ENCODE results near the gene RAC3.
A peak's percentile ranks its signal among the peaks of the same experiment; 100 is the strongest.

The RAC3 gene

GRCh38 chr17:82029990-82030469 is 1.4 kb upstream of the RAC3 start:
- no peak overlapping the region for H3K9ac ChIP-seq (ENCODE audit: low read length)
- H3K4me1 ChIP-seq (ENCODE audit: insufficient read depth, low read length, severe bottlenecking), result peaks cover 19% of the 10 kb centered on the region
- H3K9me3 ChIP-seq (ENCODE audit: low read length), result no peaks in the 10 kb centered on the region
- H3K36me3 ChIP-seq (ENCODE audit: insufficient read depth, low read length), result peaks cover 4% of the 10 kb centered on the region; the same call in 1 of the 2 replicates
- TF ChIP-seq EZH2 (IDR thresholded peaks at IDR 0.05; ENCODE audit: borderline replicate concordance, low read length) (no peak), CTCF (IDR thresholded peaks at IDR 0.05; ENCODE audit: low read length) (no peak)
- no peaks in the 10 kb centered on the region for H3K27me3 ChIP-seq (ENCODE audit: insufficient read depth, low read length)
- peak overlapping the region; percentile 72; the same call in 1 of the 2 replicates for H3K4me2 ChIP-seq (ENCODE audit: low read length)
- H3K4me3 ChIP-seq (ENCODE audit: low read depth, low read length, poor library complexity, severe bottlenecking), result no peak overlapping the region
- no peaks in the 10 kb centered on the region for H3F3A ChIP-seq (ENCODE audit: insufficient read depth, low read length)
- no peaks in the 10 kb centered on the region for H4K20me1 ChIP-seq (ENCODE audit: insufficient read depth, low read length)
- no peak overlapping the region for H2AFZ ChIP-seq (ENCODE audit: low read length)
- H3K79me2 ChIP-seq (ENCODE audit: insufficient read depth, low read length), result no peaks in the 10 kb centered on the region
- no peak overlapping the region for H3K27ac ChIP-seq (ENCODE audit: low read depth, low read length, poor library complexity, severe bottlenecking)
- H3K9me2 ChIP-seq (ENCODE audit: low read depth, low read length), result no peaks in the 10 kb centered on the region

GRCh38 chr17:82030470-82031302 is 792 bp upstream of the RAC3 start:
- Histone ChIP-seq H3K4me3 (ENCODE audit: low read depth, low read length, poor library complexity, severe bottlenecking) (peak overlapping the region; percentile 73), H2AFZ (ENCODE audit: low read length) (no peak overlapping the region), H3K27ac (ENCODE audit: low read depth, low read length, poor library complexity, severe bottlenecking) (no peak overlapping the region), H4K20me1 (ENCODE audit: insufficient read depth, low read length) (no peaks in the 10 kb centered on the region), H3K9me3 (ENCODE audit: low read length) (no peaks in the 10 kb centered on the region), H3K4me1 (ENCODE audit: insufficient read depth, low read length, severe bottlenecking) (peaks cover 22% of the 10 kb centered on the region), H3K9me2 (ENCODE audit: low read depth, low read length) (no peaks in the 10 kb centered on the region), H3K36me3 (ENCODE audit: insufficient read depth, low read length) (peaks cover 4% of the 10 kb centered on the region; the same call in 1 of the 2 replicates), H3K9ac (ENCODE audit: low read length) (peak overlapping the region; percentile 73), H3F3A (ENCODE audit: insufficient read depth, low read length) (no peaks in the 10 kb centered on the region; the same call in 1 of the 2 replicates), H3K4me2 (ENCODE audit: low read length) (peak overlapping the region; percentile 72), H3K79me2 (ENCODE audit: insufficient read depth, low read length) (no peaks in the 10 kb centered on the region), H3K27me3 (ENCODE audit: insufficient read depth, low read length) (no peaks in the 10 kb centered on the region)
- TF ChIP-seq EZH2 (IDR thresholded peaks at IDR 0.05; ENCODE audit: borderline replicate concordance, low read length), result no peak
- peak; percentile 74; the same call in 1 of the 2 replicates for TF ChIP-seq CTCF (IDR thresholded peaks at IDR 0.05; ENCODE audit: low read length)

DNA sequence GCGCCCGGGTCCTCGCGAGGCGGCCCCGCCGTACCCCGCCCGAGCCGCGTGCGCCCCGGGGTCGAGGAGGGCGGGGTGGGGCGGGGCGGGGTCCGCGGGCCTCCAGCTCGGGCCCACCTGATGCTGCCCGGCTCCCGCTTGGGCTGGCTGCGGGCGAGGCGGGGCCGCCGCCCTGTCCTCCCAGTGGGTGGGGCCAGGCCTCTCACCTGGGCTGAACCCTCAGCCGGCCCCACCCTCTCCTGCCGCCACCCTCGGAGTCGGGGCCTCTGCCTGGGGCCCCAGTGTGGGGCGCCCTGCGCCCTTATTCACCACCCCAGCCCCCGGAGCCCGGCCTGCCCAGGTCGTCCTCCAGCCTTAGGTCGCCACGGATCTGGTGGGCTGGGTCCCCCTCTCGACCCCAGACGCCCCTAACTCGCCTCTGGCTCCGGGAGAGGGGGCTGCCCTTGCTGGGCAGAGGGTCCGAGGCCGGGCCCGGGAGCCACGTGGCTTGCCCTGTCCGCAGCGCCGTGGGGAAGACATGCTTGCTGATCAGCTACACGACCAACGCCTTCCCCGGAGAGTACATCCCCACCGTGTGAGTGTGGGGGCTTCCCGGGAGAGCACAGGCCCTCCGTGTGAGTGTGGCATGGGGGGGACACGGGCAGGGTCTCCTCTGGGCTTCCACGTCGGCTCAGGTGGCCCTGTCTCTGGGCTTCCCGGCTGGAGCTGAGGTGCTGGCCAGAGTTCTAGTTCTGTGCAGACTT is 578 bp downstream of the RAC3 start:
- peak overlapping the region; percentile 50 for H3K4me3 ChIP-seq (ENCODE audit: low read depth, low read length, poor library complexity, severe bottlenecking)
- no peaks in the 10 kb centered on the region for H3K79me2 ChIP-seq (ENCODE audit: insufficient read depth, low read length)
- H4K20me1 ChIP-seq (ENCODE audit: insufficient read depth, low read length), result no peaks in the 10 kb centered on the region
- no peaks in the 10 kb centered on the region; the same call in 1 of the 2 replicates for H3F3A ChIP-seq (ENCODE audit: insufficient read depth, low read length)
- H3K4me2 ChIP-seq (ENCODE audit: low read length), result peak overlapping the region; percentile 47
- H3K4me1 ChIP-seq (ENCODE audit: insufficient read depth, low read length, severe bottlenecking), result peaks cover 34% of the 10 kb centered on the region
- no peaks in the 10 kb centered on the region for H3K9me3 ChIP-seq (ENCODE audit: low read length)
- H3K27ac ChIP-seq (ENCODE audit: low read depth, low read length, poor library complexity, severe bottlenecking), result no peak overlapping the region
- no peaks in the 10 kb centered on the region for H3K9me2 ChIP-seq (ENCODE audit: low read depth, low read length)
- H3K36me3 ChIP-seq (ENCODE audit: insufficient read depth, low read length), result peaks cover 10% of the 10 kb centered on the region; the same call in 1 of the 2 replicates
- no peak overlapping the region for H2AFZ ChIP-seq (ENCODE audit: low read length)
- peak overlapping the region; percentile 35; the same call in 1 of the 2 replicates for H3K9ac ChIP-seq (ENCODE audit: low read length)
- TF ChIP-seq EZH2 (IDR thresholded peaks at IDR 0.05; ENCODE audit: borderline replicate concordance, low read length) (no peak), CTCF (IDR thresholded peaks at IDR 0.05; ENCODE audit: low read length) (no peak)
- H3K27me3 ChIP-seq (ENCODE audit: insufficient read depth, low read length), result no peaks in the 10 kb centered on the region

Data from OCI-LY1 (cell line).